H1 (cell line): ENCODE measurements around the gene TAPT1.

Experiments
- EGR1 ChIP-seq: IDR thresholded peaks from 2 replicates; pipeline ENCODE4 v1.6.1; 2011; ENCODE audit warnings: low read depth, low read length, borderline replicate concordance
- PHF8 ChIP-seq: fragments of 200-600 bp; sonication (generic); conservative IDR thresholded peaks from 2 replicates; pipeline ENCODE4 v1.7.1; 2012; ENCODE audit warnings: low read depth, mild to moderate bottlenecking, inconsistent platforms, low read length, moderate library complexity
- TEAD4 ChIP-seq: IDR thresholded peaks from 2 replicates; pipeline ENCODE4 v1.6.1; 2012; ENCODE audit warnings: low read depth, low read length, inconsistent platforms, mixed read lengths

DNA sequence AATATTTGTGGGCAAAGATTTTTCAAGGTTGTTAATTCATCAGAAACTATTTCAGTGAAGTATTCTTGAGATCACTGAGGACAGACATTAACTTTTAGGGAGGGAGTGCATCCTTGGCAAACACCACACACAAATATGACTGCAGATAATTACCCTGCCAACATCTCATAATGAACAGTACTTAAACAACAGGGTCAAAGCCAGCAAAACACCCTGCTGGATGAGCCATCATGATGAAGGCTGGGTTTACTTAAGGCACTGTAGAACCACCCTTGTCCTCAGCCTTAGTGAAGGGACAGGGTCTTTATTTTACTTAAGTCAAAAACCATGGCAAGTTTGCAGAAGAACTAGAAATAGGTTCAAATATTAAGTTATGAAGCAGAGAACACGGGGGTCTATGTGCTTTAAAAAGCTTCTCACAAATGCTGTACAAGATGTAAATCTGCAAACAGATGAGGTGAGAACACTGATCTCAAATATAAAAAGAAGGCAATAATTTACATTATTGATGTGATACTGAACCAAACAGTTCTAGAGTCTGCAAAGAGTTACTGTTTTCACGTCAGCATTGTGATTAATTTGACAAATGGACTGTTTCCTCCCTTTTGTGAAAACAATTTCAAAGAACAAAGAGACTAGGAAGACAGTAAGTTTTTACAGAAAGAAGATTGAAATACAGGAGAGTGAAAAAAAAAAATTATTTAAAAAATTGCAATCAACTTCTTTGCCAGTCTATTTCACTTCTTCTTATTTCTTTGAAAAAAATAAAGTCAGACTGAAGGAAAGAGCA, 28.2 kb downstream of the TAPT1 start:
- TF ChIP-seq EGR1 (no peak), PHF8 (no peak), TEAD4 (no peak)
